OCI-LY3 (cell line): ENCODE results near the gene ZNF423.

ENCODE experiments used
- EZH2phosphoT487 ChIP-seq: fragments of 200-600 bp; shearing (Covaris generic); IDR thresholded peaks from 2 replicates; pipeline ENCODE4 v1.6.1; 2018; ENCODE audit warnings: antibody characterized with exemption, mixed run types, low read depth
- TF ChIP-seq, protein P1 (sequence below): fragments of 200-600, 300-600 bp; sonication (generic); IDR thresholded peaks from 2 replicates; pipeline ENCODE4 v1.5.1; 2014; ENCODE audit warnings: antibody characterized with exemption, low read length, low read depth

DNA sequence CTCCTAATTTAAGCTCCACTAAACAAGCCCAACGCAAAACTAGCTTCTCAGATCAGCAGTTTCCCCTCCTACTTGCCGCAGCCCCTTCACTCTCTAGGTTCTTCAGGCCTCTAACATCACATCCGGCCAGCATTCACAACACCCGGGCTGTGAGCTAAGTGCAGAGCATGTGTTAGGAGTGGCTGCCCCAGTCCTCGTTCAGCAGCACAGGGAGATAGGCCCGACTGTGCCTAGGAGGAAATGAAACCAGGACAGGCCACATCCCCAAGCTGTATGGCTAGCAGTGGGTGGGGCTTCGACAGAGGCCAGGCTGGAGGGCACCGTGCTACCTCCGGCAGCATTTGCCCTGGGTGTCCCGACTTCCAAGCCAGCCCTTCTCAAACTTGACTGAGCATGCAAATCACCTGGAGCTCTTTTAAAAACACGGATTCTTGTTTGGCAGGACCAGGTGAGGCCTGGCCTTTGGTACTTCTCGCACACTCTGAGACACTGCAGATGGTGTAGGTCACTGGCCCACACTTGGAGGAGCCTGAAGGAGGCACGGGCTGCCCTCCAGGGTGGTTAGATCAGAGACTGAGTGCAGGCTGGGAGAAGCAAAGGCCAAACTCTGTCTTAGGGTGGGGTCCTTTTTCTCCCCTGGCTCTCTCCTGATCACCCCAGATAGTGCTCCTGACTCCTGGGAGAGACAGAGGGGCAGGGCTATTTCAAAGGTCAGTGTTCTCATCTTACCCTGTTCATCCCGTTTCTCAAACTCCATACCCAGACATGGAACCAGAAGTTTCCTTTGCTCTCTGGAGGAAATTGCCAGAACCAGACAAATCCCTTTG lies 280.4 kb downstream of the ZNF423 start:
- TF ChIP-seq, protein P1, sequence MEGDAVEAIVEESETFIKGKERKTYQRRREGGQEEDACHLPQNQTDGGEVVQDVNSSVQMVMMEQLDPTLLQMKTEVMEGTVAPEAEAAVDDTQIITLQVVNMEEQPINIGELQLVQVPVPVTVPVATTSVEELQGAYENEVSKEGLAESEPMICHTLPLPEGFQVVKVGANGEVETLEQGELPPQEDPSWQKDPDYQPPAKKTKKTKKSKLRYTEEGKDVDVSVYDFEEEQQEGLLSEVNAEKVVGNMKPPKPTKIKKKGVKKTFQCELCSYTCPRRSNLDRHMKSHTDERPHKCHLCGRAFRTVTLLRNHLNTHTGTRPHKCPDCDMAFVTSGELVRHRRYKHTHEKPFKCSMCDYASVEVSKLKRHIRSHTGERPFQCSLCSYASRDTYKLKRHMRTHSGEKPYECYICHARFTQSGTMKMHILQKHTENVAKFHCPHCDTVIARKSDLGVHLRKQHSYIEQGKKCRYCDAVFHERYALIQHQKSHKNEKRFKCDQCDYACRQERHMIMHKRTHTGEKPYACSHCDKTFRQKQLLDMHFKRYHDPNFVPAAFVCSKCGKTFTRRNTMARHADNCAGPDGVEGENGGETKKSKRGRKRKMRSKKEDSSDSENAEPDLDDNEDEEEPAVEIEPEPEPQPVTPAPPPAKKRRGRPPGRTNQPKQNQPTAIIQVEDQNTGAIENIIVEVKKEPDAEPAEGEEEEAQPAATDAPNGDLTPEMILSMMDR, result no peak
- no peak for TF ChIP-seq EZH2phosphoT487
